GM21526 (cell line): ENCODE data around the gene DPH2.

Experiments
- ATAC-seq: cut with Tn5 transposase; IDR thresholded peaks from one replicate; pipeline ENCODE4 v1.9.1; 2021; ENCODE audit warnings: moderate library complexity; ENCODE audit not compliant: unreplicated experiment, low FRiP score

DPH2 gene

GRCh38 chr1:43981135-43981491 lies 11.3 kb downstream of the DPH2 start:
- no peak for ATAC-seq

GRCh38 chr1:43981636-43982035 lies 11.8 kb downstream of the DPH2 start:
- ATAC-seq: no peak

GRCh38 chr1:43982241-43982640 lies 12.4 kb downstream of the DPH2 start:
- no peak for ATAC-seq

GRCh38 chr1:43982808-43983207 lies 13.0 kb downstream of the DPH2 start:
- ATAC-seq: no peak

GRCh38 chr1:43983253-43983899 lies 13.6 kb downstream of the DPH2 start:
- ATAC-seq: no peak

- no peak for ATAC-seq
Measured at GRCh38 chr1:43984855-43985254, 15.0 kb downstream of the DPH2 start.

GRCh38 chr1:43985984-43986595 lies 16.3 kb downstream of the DPH2 start:
- ATAC-seq: no peak

- ATAC-seq: no peak
Measured at GRCh38 chr1:43986712-43987111, 16.9 kb downstream of the DPH2 start.

GRCh38 chr1:43987159-43987902 lies 17.5 kb downstream of the DPH2 start:
- ATAC-seq: no peak

GRCh38 chr1:43990271-43991199 lies 20.7 kb downstream of the DPH2 start:
- no peak for ATAC-seq

GRCh38 chr1:43991200-43991475 lies 21.3 kb downstream of the DPH2 start:
- ATAC-seq: peak; percentile 6

GRCh38 chr1:43991476-43992231 lies 21.8 kb downstream of the DPH2 start, which contains the start of gene CCDC24:
Gene CCDC24, plus strand, starts transcription at chr1:43991599. Its CDS starts 280 bp downstream, at chr1:43991879.
- ATAC-seq: peak; percentile 60

- no peak for ATAC-seq
Measured at GRCh38 chr1:43992232-43992995, 22.6 kb downstream of the DPH2 start.

- ATAC-seq: no peak
Measured at GRCh38 chr1:43993206-43993914, 23.6 kb downstream of the DPH2 start.

- ATAC-seq: no peak
Measured at GRCh38 chr1:43994071-43994470, 24.3 kb downstream of the DPH2 start.

GRCh38 chr1:43994794-43995790 lies 25.3 kb downstream of the DPH2 start:
- ATAC-seq: no peak

- no peak for ATAC-seq
Measured at GRCh38 chr1:43995984-43996732, 26.3 kb downstream of the DPH2 start.
